CD4-positive, alpha-beta T cell treated with Interleukin-6 for 4 hours (primary cell): Measurements from ENCODE around the gene CLEC18B.
"Not testable (repeated sequence)": the region's sequence is repeated elsewhere in the genome, so short reads cannot be mapped to it uniquely, and the experiment has no call there.

Source experiments
- DNase-seq: peaks from one replicate; pipeline ENCODE4 v3.0.0-alpha.2; 2020; ENCODE audit warnings: mixed read lengths

CLEC18B gene

DNA sequence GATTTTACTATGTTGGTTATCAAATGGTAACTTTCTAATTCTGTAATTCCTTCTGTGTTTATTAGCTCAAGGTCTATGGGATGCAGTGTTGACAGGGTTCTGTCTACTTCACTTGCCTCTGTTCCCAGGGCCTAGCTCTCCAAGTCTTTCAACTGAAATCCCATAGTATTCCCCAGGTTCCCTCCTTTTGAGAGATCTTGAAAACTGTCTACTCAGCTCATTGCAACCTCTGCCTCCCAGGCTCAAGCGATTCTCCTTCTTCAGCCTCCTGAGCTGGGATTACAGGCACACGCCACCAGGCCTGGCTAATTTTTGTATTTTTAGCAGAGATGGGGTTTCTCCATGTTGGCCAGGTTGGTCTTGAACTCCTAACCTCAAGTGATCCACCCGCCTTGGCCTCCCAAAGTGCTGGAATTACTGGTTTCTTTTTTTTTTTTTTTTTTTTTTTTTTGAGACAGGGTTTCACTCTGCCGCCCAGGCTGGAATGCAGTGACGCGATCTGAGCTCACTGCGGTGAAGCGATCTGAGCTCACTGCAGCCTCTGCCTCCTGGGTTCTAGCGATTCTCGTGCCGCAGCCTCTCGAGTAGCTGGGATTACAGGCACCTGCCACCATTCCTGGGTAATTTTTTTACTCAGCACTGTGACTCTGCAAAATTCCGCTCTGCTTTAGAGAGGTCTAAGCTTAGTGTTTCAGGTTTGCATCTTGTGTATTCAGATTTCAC is 22.5 kb upstream of the CLEC18B start:
- not testable (repeated sequence) for DNase-seq

DNA sequence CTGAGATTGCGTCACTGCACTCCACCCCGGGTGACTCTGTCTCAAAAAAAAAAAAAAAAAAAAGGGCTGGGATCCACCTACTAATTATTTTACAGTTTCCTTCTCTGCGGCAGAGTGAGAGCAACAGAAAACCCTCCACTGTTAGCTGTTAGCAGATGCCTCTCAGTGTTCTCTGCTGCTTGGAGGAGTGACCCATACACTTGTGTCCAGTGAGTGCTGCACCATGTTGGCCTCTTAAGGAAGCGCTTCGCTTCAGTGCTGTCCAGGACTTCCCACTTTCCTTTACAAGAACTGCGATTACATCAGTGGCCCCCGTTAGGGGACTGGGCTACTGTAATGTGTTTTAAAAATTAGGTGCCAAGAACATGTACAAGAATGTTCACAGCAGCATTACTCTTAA is 18.4 kb upstream of the CLEC18B start:
- DNase-seq = no peak

DNA sequence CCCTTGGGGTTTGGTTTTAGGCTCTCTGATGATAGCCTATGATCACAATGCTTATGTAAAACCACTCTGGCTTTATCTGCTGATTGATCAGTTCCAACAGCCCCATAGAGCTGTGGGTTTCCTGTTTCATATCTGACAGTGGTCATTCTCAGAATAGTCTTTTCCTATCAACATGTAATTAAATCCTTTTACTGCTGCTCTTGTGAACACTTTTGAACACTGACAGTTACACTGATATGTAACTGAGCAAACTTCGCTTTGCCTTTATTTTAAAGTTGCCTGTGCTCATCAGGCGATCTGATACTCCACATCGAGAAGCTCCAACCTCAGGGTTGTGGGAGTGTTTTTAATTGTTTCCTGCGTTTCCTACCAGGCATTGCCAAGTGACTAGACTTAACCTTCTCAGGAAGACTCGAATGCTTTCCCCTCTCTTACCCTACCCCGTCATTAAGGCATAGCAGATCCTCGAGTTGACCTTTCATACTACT is 17.3 kb upstream of the CLEC18B start:
- DNase-seq = no peak

DNA sequence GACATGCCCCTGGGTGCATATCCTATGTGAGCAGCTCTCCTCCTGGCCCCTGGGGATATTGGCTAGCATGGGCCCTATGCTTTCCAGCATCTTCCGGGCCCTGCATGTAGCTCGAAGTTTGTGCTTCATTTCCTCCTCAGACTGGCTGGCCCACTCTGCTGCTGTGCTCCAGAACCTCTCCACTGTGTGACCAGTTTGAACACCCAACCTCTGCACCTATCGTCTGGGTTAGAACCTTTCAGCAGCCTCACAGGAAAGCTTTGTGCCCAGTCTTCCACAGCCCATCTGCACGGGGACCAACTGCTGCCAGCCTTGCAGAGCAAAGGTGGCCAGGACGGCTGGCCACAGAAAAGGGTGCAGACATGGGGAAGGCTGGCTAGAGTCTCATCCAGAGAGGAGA is 10.2 kb upstream of the CLEC18B start:
- DNase-seq = no peak

DNA sequence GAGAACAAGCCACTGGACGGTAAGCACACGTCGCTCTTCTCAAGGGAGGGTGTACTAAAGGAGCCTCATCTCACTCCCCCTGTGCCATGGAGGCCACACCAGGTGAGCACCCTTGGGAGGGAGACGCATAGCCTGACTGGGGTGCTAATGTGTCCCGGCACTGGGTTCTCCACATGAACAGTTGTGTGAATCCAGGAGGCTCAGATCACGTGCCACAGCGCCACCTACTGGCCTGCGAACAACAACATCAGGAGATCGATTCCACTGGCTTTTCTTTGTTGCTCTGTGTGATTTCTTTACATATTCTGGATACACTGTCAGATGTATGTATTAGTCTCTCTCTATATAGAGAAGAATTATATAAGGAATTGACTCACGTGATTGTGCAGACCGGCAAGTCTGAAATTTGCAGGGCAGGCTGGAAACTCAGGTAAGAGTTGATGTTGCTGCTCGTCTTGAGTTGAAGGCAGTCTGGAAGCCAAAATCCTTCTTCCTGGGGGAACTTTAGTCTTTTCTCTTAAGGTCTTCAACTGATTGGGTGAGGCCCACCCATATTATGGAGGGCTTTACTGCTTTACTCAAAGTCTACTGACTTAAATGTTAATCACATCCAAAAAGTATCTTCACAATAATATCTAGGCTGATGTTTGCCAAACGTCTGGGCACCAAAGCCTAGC is 8.9 kb upstream of the CLEC18B start:
- DNase-seq = peak; percentile 48

DNA sequence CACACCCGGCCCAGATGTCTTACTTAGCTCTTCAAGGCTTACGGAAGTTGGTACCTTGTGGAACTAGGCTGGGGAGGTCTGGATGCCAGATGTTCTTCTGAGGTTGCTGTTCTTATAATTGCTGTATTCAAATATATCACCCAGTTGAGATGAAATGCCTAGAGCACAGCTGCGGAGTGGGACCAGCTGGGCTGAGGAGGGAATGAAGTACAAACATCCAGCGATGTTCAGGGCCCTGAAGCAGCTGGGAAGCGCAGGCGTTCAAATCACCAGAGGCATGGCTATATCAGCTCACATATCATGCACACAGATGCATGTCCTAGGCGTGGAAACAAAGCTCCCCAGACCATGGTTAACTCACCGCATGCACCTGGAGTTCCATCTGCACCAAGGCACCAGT is 7.2 kb upstream of the CLEC18B start:
- DNase-seq = not testable (repeated sequence)

DNA sequence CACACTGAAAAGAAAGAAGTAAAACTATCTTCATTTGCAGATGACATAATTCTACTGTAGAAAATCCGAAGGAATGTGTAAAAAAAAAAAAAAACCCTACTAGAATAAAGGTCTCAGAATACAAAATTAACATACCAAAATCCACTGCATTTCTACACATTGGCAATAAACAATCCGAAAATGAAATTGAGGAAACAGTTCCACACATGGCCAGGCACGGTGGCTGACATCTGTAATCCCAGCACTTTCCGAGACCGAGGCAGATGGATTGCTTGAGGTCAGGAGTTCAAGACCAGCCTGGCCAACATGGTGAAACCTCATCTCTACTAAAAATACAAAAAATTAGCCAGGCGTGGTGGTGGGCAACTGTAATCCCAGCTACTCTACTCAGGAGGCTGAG is 4.5 kb upstream of the CLEC18B start:
- DNase-seq = not testable (repeated sequence)

DNA sequence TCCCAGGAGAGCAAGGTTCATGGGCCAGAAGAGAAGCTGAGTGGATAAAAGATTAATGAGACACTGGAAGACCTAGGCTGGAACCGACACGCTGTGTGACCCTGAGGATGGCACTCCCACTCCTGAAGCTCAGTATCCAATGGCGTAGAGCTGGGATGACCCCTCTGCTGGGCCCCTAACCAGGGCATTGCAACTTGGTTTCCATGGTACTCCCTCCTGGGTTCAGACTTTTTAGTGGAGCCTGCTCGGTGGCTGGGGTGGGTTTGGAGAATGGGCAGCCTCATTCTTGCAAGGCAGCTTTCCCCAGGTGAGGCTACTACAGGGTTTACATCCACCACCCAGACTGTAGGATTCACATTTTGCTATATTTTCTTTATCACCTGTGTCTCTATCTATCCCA is 2.4 kb upstream of the CLEC18B start:
- DNase-seq = not testable (repeated sequence)

DNA sequence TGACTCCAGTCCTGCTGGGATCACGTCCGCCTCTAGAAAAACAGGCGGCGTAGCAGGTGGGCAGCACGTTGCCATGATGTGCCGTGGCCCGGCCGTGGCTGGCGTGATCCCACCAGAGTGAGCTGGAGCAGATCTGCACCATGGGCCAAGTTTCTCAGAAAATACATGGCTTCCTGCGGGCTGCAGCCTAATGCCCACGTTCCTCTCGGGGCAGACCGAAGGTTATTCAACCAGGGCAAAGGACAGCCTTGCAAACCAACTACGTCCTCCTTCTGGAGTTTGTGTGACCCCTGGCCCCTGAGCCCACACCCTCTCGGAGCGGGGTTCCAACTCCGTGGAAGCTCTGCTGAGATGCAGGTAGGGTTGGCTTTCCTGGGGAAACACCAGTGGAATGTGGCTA is 808 bp upstream of the CLEC18B start:
- DNase-seq = not testable (repeated sequence)

DNA sequence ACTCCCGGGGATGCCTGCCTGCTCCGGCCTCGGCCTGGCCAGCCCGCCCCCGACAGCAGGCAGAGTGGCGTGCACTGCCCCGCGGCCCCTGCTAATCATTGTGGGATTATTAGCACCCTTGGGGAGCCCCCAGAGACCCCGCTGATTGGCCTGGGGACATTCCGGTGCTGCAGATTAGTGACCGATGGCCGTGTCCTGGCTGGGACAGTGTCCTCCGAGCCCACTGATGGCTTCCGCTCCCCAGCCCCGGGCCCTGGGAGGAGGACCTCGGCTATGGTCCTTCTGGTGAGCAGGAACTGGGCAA is 156 bp upstream of the CLEC18B start:
- DNase-seq = not testable (repeated sequence)

DNA sequence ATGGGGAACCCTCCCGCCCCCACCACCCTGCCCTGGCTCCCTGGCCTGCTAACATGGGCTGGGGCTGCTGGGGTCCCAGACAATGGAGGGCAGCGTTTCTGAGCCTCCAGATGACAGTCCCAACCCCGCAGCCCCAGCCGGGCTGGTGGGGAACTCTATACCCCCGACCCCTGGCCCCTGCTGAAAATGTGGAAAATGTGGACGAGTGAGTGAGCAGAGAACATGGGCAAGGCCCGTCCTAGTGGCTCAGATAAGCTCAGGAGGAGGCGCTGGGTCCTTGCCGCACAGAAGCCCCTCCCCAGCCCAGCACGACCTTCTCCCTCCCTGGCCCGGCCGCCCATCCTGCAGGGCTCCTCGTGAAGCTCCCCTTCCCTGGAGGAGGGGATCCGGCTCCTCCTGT is 1.5 kb downstream of the CLEC18B start:
- not testable (repeated sequence) for DNase-seq

DNA sequence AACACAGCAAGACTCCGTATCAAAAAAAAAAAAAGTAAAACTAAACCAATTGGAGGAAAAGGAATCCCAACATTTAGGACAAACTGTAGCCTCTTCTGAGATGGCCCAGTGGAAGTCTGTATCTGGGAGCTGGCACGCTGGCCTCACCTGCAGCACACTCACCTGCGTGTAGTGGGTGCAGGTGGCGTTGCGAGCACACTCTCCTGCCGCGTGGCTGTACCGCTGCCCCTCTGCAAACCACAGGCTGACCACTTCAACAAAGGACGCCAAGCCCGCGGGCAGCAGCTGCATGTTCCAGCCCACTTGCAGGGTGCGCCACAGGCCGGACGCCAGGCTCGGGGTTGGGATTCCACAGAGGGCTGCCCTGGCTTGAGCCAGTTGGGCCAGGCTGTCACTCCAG is 3.4 kb downstream of the CLEC18B start:
- not testable (repeated sequence) for DNase-seq

DNA sequence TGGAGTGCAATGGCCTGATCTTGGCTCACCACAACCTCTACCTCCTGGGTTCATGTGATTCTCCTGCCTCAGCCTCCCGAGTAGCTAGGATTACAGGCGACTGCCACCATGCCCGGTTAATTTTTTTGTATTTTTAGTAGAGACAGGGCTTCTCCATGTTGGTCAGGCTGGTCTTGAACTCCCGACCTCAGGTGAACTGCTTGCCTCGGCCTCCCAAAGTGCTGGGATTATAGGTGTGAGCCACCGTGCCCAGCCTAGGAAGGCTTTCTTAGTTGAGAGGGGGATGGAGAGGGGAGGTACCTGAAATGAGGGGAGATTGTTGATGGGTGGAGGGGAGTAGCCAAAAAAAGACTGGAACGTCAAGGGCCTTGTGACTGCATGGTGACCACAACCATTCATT is 7.4 kb downstream of the CLEC18B start:
- not testable (repeated sequence) for DNase-seq

DNA sequence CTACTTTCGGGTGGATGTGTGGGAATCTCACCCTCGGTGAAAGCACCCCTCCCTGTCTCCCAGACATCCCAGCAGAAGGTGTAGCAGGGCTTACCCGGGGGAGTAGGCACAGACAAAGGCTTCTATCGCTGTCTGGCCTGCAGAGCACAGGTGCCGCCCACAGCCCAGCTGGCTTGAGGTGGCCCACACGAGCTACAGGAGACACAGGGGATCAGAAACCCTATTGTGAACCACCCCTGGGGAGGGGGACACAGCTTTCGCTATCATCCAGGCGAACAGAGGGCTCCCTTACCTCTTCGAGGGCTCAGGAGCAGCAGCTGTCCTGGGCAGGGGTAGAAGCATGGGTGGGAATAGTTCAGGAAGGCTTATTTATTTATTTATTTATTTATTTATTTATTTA is 7.8 kb downstream of the CLEC18B start:
- DNase-seq = not testable (repeated sequence)

DNA sequence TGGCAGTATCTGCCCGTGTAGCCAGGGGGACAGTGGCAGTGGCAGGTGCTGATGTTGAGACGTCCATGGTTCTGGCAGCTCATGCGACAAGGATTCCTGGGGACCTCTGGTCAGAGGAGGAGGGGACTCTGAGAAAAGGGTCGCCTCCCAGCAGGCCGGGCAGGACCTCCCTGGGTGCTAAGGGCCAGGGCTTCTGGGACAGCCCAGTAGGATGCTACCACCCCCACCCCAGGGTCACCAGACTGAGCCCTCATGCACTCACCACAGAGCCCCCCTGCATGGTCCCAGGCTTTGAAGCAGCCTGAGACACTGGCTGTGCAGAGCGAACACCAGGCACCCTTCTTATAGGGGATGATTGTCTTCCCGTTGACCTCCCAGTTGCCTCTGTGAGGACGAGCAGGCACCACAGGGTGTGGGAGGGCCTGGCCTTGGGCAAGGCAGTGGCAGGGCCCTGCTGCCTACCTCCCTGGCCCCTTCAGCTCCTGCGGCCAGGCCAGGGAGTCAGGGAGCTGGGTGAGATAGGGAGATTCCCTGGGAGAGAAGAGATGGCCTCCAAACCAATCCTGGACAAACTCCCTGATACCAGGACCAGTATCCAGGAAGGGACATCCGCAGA is 8.4 kb downstream of the CLEC18B start:
- not testable (repeated sequence) for DNase-seq

DNA sequence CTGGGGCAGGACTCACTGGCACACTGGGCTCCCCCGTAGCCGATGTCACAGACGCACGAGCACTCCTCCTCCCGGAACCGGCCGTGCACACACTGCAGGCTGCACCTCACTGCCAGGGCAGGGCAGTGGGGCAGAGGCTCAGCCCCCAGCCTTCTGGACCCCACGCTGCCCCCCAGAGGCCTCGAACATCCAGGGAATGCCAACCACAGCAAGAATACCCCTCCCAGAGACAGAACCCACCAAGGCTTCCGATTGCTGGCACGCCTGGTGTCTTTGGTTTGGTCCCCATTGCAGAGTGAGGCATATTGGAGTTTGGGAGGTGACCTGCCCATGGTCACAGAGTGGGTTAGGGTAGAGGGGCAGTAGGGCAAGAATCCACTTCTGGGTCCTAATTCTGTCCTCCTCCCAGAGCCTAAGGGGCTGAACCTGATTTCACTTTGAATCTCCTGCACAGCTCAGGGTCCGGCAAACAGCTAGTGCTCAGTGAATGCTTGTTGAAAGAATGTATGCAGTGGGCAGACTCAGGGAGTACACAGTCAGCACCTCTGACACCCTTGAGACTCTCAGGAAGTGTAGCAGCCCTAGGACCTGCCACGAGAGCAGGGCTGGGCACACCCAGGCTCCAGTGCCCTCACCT is 9.0 kb downstream of the CLEC18B start:
- DNase-seq = not testable (repeated sequence)

DNA sequence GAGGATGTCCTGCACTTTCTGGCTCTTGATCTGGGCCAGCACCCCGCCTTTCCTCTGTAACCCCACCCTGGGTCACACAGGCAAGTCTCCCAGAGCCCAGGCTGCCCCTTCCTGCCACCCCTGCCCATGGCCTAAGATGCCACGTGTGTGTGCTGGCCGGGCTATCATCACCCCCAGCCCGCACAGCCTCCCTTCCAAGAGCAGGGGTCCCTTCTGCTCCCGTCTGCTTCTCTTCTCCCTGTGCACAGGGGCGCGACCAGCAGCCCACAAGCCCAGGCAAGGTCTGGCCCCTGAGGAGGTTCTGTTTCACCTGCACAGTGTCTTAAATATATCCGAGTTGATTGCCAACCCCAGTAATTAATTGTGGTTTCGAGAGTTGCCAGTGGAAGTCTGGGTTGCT is 10.3 kb downstream of the CLEC18B start:
- not testable (repeated sequence) for DNase-seq

DNA sequence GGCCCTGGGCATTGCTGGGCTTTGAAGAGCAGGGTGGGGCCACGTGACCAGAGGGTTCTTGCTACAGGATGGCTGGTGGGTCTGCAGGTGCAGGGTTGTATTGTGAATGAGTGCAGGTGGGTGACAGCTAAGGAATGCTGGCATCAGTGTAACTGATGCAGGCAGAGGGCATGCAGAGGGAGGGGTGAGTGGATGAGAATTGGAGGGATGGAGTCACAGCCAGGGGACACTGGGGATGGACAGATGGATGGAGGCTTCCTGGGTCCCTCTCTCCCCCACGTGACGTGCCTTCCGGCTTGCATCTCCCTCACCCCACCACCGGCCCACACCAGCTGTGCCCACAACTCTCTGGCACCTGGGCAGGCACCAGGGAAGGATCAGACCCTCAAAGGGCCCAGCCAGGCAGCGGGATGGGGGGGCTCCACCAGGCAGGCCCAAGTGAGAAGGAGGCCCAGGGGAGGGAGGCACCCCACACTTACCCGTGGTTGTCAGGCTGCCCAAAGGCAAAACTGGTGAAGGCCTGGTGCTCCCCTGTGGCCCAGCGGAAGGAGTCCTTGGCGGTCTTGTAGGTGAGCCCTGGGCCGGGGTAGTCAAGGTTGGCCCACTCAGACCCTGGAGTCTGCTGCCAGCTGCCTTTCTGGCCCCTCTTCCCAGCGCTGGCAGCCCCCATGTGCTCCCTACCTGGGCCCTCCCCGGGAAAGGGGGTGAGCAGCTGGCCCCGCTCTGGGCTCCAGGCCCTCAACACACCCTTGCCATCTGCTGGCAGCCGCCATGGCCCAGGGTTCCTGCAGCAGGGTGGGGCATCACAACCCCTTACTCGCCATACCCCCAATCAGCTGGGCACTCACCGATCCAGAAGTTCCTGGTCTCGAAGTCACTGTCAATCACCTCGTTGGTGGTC is 11.0 kb downstream of the CLEC18B start:
- DNase-seq = not testable (repeated sequence)

DNA sequence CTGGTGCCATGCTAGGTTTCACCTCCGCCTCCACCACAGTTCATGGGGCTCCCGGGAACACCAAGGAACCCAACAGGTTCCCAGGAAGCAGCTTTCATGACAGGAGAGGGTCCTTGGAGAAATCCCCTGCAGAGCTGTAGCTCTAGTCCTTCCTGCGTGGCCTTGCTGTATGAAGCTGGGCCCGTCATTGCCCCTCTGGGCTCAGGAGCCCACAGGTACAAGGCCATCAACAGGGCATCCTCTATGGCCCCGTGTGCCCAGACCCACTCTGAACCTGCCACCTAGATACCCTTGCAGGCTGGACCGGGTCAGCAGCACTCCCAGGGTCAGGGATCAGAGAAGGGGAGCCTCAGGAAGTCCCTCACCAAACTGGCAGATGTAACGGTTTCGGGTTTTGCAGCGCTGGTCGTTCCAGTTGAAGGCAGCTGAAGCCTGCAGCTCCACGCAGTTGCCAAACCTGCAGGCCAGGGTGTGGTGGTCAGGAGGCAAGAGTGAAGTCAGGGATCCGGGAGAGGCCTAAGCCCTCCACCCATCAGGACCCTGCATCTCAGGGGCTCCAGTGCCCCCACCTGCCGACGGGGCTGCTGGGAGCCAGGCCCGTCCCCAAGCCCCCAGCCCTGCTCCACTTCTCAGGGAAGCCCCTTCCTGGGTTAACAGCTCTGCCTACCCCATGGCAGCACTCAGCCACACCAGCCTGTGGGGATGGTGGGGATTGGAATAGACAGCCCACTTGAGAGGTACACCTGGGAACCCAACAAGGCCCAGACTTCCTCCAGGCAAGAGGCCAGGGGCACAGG is 11.9 kb downstream of the CLEC18B start:
- DNase-seq = not testable (repeated sequence)

DNA sequence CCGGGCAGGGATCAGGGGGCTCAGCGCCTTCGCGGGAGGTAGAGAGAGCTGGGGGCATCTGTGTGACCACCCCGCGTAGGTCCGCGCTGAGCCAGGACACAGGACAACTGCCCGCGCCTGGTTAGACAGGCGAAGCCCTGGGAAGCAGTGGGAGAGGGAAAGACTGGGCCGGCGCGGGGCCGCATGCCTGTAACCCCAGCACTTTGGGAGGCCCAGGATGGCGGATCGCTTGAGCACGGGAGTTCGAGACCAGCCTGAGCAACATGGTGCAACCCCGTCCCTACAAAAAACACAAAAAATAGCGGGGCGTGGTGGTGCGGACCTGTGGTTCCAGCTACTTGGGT is 13.9 kb downstream of the CLEC18B start:
- not testable (repeated sequence) for DNase-seq

DNA sequence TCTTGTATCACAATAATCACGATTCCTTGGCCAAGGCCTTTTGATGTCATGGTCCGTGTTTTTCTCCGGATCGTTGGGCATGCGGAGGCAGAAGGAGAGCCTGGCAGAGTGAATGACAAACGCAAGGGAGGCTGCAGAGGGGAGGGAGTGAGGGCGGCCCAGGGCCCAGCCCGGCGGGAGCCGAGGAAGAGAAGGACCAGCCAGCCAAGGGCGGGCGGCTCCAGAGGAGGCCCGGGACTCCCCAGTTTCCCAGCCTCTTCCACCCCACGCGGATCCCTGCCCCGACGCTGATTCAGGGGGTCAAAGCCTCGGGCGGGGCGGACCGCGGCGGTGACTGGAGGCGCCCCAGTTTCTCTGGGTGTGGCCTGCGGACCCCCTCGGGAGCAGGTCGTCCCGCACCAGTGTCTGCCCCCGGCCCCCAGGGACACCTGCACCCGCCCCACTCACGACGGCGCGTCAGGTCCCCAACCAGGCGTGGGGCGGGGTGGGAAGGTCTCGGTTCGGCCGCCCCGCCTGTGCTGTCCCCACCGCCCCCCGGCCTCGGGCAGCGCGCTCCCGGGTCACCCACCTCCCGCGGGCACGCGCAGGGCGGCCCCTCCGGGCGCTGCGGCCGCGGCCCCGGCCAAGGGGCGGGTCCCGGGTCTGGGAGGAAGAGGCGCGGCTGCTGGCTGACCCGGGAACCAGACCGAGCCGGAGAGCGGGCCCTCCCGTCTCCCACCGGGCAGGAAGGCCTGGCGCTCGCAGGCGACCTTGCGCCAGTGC is 14.5 kb downstream of the CLEC18B start:
- not testable (repeated sequence) for DNase-seq
